KMS-11 (cell line): ENCODE measurements around the gene ILF2.

Experiments used
- H2AFZ ChIP-seq: fragments of 200-600 bp; sonication (generic); 2 replicates; pipeline ENCODE4 v1.6.1; 2016; ENCODE audit warnings: antibody characterized with exemption, mixed run types, low read depth
- H3K27ac ChIP-seq: fragments of 200-600 bp; sonication (generic); 2 replicates; pipeline ENCODE4 v1.6.1; 2016; ENCODE audit warnings: mild to moderate bottlenecking, mixed run types
- H3K27me3 ChIP-seq: fragments of 200-600 bp; sonication (generic); 2 replicates; pipeline ENCODE4 v1.6.1; 2017; ENCODE audit warnings: mild to moderate bottlenecking, low read depth, mixed run types, moderate library complexity; ENCODE audit not compliant: insufficient read depth
- H3K36me3 ChIP-seq: fragments of 200-600 bp; sonication (generic); 2 replicates; pipeline ENCODE4 v1.6.1; 2017; ENCODE audit warnings: mild to moderate bottlenecking, mixed run types; ENCODE audit not compliant: insufficient read depth
- H3K4me1 ChIP-seq: fragments of 200-600 bp; sonication (generic); 2 replicates; pipeline ENCODE4 v1.6.1; 2016; ENCODE audit warnings: mild to moderate bottlenecking, low read depth, mixed run types; ENCODE audit not compliant: poor library complexity, severe bottlenecking
- H3K4me2 ChIP-seq: fragments of 200-600 bp; sonication (generic); 2 replicates; pipeline ENCODE4 v1.7.0; 2016; ENCODE audit warnings: mild to moderate bottlenecking, mixed run types
- H3K4me3 ChIP-seq: fragments of 200-600 bp; sonication (generic); IDR thresholded peaks from 2 replicates; pipeline ENCODE4 v1.6.1; 2017; ENCODE audit warnings: low read depth, low read length, mixed read lengths; ENCODE audit not compliant: insufficient read depth
- H3K79me2 ChIP-seq: fragments of 200-600 bp; sonication (generic); 2 replicates; pipeline ENCODE4 v1.6.1; 2016; ENCODE audit warnings: low read depth, mixed run types; ENCODE audit not compliant: insufficient read depth
- H3K9ac ChIP-seq: fragments of 200-600 bp; sonication (generic); 2 replicates; pipeline ENCODE4 v1.6.1; 2016; ENCODE audit warnings: mild to moderate bottlenecking, mixed run types
- H4K20me1 ChIP-seq: fragments of 200-600 bp; sonication (generic); 2 replicates; pipeline ENCODE4 v1.6.1; 2016; ENCODE audit warnings: mild to moderate bottlenecking, mixed run types; ENCODE audit not compliant: insufficient read depth
- TF ChIP-seq, protein P1 (sequence below): fragments of 200-600 bp; sonication (generic); conservative IDR thresholded peaks from 2 replicates; pipeline ENCODE4 v1.6.1; 2017; ENCODE audit warnings: low read depth, mild to moderate bottlenecking, antibody characterized with exemption, low read length, moderate library complexity, mixed read lengths

Gene ILF2

DNA sequence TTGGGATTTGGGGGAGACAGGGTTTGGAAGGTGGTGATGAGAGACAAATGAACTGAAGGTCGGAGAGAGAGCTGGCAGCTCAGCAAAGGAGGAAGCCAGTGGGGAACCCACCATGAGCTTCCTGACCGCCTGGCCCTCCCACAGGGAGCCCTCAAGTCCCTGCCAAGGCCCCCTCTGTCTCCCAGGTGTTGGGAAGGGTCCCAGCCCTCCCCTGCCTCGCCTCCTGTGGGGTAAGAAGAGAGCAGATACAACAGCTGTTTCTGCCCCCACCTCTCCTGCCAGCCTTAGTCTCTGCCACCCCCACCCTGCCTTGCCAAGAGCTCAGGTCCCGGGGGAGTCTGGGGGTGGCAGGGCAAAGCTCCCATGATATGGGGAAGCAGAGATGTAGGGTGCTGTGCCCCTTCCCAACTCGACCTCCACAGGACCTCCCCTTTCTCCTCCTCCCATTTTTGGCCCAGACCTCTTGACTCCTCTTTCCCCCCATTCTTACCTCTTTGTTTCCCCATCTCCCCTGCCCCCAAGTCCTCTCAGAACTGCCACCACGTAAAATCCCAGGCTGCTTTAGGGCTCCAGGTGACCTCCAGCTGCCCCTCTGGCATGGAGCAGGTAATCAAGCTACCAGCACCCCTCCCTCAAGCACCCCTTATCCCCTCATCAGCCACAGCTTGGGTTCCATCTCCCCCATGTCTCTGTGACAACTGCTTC is 42.0 kb downstream of the ILF2 start:
- H3K79me2 ChIP-seq: no peaks in the 10 kb centered on the region
- no peak overlapping the region for H2AFZ ChIP-seq
- TF ChIP-seq, protein P1, sequence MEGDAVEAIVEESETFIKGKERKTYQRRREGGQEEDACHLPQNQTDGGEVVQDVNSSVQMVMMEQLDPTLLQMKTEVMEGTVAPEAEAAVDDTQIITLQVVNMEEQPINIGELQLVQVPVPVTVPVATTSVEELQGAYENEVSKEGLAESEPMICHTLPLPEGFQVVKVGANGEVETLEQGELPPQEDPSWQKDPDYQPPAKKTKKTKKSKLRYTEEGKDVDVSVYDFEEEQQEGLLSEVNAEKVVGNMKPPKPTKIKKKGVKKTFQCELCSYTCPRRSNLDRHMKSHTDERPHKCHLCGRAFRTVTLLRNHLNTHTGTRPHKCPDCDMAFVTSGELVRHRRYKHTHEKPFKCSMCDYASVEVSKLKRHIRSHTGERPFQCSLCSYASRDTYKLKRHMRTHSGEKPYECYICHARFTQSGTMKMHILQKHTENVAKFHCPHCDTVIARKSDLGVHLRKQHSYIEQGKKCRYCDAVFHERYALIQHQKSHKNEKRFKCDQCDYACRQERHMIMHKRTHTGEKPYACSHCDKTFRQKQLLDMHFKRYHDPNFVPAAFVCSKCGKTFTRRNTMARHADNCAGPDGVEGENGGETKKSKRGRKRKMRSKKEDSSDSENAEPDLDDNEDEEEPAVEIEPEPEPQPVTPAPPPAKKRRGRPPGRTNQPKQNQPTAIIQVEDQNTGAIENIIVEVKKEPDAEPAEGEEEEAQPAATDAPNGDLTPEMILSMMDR: no peak
- no peaks in the 10 kb centered on the region for H3K27me3 ChIP-seq
- H4K20me1 ChIP-seq: no peaks in the 10 kb centered on the region
- H3K4me1 ChIP-seq: peaks cover 7% of the 10 kb centered on the region
- H3K27ac ChIP-seq: no peak overlapping the region
- H3K36me3 ChIP-seq: no peaks in the 10 kb centered on the region
- no peak overlapping the region for H3K4me2 ChIP-seq
- H3K9ac ChIP-seq: no peak overlapping the region
- no peak overlapping the region for H3K4me3 ChIP-seq

DNA sequence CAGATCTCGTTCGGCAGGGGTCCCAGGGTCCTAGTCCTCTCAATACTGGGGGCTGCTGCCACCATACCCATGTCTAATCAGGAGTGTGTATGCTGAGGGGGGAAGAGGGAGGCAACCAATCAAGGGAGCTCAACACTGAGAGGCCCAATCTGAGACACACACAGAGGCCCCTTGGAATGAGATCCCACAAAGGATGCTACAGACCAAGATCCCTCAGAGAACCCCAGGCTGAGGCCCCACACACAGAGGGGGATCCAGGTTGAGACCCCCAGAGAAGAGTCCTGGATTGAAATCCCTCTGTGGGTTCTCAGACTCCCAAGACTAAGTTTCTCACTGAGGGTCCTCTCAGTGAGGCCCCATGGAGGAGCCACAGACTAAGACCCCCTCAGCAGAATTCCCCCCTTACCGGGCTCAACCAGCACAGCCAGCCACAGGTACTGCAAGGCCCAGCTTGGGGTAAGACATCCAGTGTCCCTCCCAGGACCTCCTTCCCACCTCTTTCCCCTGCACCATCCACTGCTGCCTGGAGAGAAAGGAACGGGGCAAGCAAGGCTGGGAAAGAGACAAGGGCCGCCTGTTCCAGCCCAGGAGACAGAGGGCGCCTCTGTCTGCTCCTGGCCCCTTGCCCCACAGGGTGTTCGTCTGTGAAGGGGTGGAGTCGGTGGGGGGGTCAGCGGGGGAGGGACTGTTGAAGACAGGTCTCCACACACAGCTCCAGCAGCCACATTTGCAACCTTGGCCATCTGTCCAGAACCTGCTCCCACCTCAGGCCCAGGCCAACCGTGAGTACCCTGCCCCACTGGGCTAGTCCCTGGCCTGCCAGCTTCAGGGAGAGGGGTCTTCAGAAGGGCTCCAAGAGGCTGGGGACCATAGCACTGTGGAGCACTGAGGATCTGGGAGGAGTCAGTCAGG is 42.8 kb downstream of the ILF2 start, which contains the start of gene S100A1:
TSS of gene S100A1 (plus strand) at position 720 of the 912 bp plus-strand sequence. CDS start 2,088 bp downstream, outside the sequence.
- TF ChIP-seq, protein P1: peak; percentile 3; the same call in 1 of the 2 replicates
- H4K20me1 ChIP-seq: no peaks in the 10 kb centered on the region
- no peak within 1 kb of the TSS for H3K9ac ChIP-seq
- H3K4me3 ChIP-seq: no peak within 1 kb of the TSS
- no peak within 1 kb of the TSS for H3K27ac ChIP-seq
- H3K79me2 ChIP-seq: no peaks in the 10 kb centered on the region
- H3K4me1 ChIP-seq: peaks cover under 1% of the 10 kb centered on the region
- no peak within 1 kb of the TSS for H2AFZ ChIP-seq
- no peak within 1 kb of the TSS for H3K4me2 ChIP-seq
- no peaks in the 10 kb centered on the region for H3K36me3 ChIP-seq
- no peaks in the 10 kb centered on the region for H3K27me3 ChIP-seq

DNA sequence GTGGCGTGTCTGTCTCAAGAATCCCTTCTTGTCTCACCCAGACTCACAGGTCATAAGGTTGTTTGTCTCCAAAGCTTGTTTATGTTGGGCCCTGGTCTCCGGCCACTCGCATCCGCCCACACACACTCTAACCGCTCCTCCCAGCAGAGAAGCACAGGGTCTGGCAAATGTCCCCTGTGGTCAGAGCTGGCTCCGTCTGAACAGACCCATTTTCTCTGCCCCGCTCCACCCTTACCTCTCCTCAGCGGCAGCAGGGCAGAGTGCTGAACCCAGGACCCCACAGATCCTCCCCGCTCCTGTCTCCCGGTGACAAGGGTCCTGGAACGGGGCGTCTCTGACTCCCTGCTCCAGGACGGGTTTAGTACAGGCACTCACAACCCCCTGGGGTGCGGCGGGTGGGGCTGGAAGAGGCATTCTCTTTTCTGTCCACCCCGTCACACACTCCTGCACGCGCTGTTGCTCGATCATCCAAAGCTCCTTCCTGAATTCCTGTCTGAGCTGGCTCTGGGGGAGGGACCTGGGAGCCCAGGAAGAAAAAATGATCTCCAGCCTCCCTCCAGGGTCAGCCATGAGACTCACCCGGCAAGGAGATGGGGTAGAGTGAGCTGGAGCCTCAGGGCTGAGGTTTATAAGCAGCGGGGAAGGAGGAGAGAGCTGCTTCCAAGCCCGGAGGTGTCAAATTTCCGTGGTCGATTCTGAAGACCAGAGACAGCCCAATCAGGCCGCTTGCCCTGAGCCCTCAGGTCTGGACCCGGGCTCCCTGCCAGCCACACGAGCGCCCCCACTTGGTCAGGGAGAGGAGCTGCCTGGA is 43.7 kb downstream of the ILF2 start, which contains the start of gene S100A13:
TSS of gene S100A13 (minus strand) at position 602 of the 811 bp plus-strand sequence. CDS start 1,033 bp downstream, outside the sequence.
- Histone ChIP-seq H3K36me3 (no peaks in the 10 kb centered on the region), H2AFZ (no peak within 1 kb of the TSS), H3K4me2 (no peak within 1 kb of the TSS), H3K27ac (no peak within 1 kb of the TSS), H4K20me1 (no peaks in the 10 kb centered on the region), H3K27me3 (no peaks in the 10 kb centered on the region), H3K9ac (no peak within 1 kb of the TSS), H3K4me1 (no peaks in the 10 kb centered on the region), H3K4me3 (no peak within 1 kb of the TSS), H3K79me2 (no peaks in the 10 kb centered on the region)
- TF ChIP-seq, protein P1: peak; percentile 57; the same call in 1 of the 2 replicates

DNA sequence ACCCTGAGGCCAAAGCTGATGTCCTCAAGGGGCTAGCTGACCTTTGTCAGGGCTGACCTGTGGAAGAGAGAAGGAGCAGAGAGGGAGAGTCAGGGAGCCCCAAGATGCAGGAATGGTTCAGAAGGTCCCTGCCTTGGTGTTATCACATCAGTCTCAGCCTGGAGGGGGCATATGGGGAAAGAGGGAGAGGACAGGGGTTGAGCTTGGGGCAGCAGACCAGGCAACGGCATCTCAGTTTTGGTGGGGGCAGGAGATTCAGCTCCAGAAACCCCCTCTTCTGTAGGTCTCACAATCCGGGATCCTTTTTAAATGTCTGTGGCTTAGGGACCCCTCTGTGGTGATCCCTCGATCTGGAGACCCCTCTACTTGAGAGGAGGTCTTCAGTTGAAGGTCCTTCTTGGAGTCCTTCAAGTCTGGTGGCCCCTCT is 44.3 kb downstream of the ILF2 start:
- no peaks in the 10 kb centered on the region for H3K79me2 ChIP-seq
- H3K27me3 ChIP-seq: no peaks in the 10 kb centered on the region
- TF ChIP-seq, protein P1: no peak
- no peak overlapping the region for H3K4me2 ChIP-seq
- H3K36me3 ChIP-seq: no peaks in the 10 kb centered on the region
- no peaks in the 10 kb centered on the region for H4K20me1 ChIP-seq
- no peak overlapping the region for H3K4me3 ChIP-seq
- no peak overlapping the region for H3K27ac ChIP-seq
- no peaks in the 10 kb centered on the region for H3K4me1 ChIP-seq
- no peak overlapping the region for H2AFZ ChIP-seq
- H3K9ac ChIP-seq: no peak overlapping the region
